GM19099 (cell line): ENCODE data around the gene SPTBN1.

Source experiments
- POLR2A ChIP-seq: IDR thresholded peaks from 3 replicates; pipeline ENCODE4 v1.6.1; 2011; ENCODE audit warnings: low read depth; ENCODE audit not compliant: insufficient read length; ENCODE audit errors: extremely low read depth

SPTBN1 gene

DNA sequence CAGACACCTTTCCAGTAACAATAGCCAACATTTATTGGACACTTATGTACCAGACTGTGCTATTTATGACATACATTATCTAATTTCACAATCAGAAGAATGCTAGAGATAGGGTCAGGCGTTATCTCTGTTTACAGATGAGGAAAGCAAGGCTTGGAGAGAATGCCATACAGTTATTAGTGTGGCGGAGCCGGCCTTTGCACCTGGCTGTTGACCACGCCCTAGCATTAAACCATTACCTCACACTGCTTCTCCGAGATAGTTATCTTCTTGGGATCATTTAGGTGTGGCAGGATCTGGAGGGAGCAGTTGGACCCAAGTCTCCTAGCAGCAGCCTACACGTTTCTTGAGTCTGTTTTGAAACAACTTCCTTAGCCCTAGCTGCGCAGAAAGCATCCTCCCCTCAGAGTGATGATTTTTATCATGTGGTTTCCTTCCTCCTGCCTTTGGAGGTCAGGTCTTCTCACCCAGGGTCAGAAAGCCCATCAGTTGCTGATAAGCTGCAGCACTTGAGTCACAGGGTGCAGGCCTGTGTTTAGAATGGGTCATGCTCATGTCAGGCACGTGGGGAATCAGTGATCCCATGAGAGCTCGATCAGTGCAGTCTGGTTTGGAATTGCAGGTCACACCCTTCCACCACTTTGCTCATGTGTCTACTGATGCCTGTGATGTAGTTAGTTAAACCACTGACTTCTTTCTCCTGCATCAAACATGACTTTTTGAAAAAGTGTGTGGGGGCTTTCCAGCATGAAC is 118.2 kb downstream of the SPTBN1 start:
- TF ChIP-seq POLR2A = no peak

DNA sequence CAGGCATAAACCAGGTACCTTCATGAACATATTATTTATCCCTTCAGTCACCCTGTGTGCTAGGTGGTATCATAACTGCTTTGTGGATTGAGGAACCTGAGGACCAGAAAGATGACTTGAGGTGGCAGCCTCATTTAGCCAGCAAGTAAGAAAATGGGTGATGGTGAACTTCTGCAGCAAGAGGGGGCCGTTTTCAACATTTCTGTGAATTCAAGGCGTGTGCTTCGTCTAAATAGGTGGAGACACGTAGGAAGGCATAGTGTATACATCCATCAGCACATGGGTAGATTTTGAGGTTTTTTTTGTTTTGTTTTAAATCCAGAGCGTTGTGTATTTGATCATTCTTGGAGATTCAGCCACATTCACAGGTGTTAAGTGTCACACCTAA is 118.7 kb downstream of the SPTBN1 start:
- no peak for TF ChIP-seq POLR2A

DNA sequence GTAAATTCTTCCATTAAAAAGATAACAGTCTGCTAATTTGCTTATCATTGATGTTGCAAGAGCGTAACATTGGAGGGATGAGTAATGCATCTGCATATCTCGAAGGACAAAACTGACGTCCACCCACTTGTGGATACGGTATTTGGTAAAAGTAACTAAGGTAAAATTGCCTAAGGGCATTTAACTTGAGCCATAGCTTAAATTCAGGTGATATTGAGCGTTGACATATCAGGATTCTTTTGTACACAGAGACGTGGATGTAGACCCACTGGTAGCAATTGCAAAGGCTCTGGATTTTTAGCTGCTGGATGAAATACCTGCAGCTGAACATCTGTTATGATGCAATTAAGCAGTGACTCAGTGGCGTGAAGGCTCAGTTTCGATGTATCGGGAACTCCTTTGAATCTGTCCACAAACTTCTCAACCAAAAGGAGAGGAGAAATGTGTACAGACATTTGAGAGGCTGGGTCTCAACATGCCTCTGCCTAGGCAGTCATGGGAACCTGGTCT is 119.3 kb downstream of the SPTBN1 start:
- TF ChIP-seq POLR2A = no peak

DNA sequence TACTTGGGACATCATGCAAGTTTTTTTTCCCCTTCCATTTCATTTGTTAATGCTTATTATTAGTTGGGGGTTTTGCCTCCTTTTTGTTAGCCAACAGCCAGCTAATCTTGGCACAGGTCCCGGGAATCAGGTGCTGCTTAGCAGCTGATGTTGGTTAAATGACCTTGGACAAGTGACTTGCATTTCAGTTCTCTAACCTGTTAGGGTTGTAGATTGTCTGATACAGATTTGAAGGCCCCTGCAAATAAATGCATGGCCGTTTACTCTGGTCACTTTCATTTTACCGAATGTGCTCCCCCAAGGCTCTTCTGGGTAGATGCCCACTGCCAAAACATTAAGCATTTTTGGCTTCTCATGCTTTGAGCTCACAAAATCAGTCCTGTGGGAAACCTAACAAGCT is 120.9 kb downstream of the SPTBN1 start:
- TF ChIP-seq POLR2A = no peak

DNA sequence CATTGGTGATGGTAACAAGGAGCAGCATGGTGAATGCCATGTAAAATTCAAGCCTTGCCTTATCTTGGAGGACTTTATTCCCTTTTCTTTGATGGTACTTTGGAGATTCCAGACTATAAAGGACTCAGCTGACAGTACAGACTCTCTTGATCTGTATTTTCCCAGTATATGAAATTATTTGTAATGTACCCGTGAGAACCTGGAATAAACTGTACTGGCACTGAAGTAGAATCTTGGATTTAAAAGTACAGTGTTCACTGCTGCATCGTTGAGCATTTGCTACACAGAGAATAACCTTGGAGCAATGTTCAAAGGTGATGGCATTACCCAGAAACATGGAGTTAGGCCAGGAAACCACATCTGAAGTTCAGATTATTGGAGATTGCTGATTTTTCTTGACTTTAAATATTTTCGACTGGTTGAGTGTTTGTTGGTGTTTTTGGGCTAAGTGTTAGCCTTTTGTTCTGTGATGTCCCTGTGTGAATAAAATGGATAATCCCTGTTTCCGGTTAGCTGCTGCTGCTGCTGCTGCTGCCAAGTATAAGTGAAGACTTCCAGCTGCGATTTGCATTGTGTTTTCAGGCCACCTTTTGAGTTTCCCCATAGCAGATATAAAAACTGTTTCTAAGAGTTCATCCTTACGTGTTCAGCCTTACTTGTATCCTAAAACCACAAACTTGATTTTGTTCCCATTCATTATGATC is 122.0 kb downstream of the SPTBN1 start:
- no peak for TF ChIP-seq POLR2A

DNA sequence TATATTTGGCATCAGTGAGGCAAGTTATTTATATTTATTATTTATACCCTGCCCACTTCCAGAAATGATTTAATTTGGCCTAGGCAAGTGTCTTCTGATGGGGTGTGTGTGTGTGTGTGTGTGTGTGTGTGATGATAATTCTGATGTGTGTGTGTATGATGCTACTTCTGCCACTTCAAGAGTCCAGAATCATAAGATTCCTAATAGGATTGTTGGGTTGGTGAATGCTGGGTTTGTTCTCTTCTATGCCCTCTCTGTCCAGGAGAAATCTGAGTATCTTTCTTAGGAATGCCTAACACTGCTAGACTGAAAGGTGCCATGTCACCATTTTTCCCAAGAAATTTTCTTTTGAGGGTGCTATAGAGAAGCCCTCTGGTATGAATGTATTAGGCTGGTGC is 122.5 kb downstream of the SPTBN1 start:
- no peak for TF ChIP-seq POLR2A

DNA sequence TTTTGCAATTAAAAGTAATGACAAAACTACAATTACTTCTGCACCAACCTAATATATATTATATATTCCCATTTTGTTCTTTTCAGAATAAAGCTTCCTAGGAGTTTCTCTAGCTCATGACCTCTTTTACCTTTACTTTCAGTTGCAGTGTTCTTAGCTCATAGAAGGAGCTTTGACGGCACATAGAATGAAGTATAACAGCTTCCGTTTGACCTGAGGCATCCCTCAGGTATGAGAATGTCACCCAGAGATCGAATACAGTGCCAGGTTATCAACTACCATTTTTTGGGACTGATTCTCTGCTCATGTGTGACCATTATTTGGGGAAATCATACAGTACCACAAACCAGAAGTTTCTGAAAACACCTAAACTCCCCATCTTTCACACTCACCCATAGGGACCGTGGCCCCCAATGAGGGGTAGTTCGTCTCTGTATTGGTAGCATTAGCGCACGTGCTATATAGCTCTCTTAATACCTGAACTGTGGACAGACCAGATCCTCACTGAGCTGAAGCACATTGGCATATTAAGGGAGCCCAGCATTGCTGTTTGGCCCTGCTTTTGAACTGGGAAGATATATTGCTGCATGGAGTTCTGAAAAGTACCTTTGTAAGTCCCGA is 123.0 kb downstream of the SPTBN1 start:
- no peak for TF ChIP-seq POLR2A

DNA sequence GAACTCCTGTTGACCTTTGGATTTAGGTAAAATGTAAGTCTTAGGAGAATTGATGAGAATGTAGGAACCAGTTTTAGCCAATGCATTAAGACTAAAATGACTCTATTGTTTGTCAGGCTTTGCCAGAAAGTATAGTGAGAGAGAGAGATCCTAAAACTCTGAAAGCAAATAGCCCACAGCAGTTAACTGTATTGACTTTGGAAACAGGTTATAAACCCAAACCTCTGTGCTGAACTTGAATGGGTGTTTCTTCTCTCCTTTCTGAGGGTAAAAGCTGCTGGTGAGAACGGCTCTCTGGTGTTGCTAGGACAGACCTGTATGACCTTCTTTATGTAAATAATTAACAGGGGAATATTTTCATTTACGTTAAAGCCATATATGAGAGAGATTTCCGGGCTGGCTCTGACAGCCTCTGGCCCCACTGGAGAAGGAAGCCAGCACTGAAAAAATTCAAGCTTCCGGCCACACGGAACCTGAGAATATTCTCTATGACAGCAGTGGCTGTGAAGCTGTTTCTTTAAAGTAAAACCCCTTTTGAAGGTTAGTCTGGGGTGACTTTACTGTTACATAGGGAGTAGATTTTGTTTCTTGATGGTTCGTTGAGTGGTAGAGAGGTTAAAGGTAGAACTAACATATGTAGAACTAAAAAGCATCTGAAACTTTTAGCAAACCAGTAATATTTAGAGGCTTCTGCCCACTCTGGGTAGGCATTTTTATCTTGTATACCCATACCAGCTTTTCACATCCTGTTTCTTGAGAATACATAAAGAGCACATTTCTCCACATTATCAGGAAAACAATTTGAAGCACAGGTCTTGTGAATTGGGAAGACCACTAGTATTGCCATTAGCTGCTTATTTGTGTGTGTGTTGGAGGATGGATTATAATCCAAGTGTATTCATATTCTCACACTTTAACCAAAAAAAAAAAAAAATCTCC is 123.8 kb downstream of the SPTBN1 start:
- peak; percentile 32 for TF ChIP-seq POLR2A

DNA sequence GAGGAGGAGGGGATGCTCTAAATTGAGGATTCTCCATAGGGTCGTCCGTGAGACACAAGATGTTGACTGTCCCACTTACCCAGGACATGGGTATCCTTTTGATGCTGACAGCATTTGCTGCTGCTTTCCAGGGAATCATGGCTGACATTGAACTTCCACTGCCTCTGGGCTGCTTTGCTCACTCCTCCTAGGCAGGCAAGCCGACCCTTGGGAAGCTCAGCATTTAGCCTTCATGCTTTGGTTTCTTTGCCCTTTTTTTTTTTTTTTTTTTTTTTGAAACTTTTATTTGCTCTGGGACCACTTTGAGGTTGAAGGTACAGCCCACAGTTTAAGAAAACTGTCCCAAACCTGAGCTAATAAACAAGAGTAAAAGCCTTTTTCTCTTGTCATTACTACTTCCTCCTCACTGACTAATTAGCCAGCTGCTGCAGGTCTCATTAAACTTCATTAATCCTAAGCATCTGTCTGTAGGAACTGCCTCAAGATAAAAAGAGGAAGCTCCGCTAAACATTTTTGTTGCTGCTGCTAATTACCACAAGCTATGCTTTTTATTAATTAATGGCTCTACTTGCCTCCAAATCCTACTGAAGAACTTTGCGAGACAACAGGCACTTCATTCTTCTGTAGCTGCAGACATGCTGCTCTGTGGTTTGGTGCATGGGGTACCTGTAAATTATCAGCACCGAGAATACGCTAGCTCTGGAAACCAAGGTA is 125.4 kb downstream of the SPTBN1 start:
- TF ChIP-seq POLR2A = no peak

DNA sequence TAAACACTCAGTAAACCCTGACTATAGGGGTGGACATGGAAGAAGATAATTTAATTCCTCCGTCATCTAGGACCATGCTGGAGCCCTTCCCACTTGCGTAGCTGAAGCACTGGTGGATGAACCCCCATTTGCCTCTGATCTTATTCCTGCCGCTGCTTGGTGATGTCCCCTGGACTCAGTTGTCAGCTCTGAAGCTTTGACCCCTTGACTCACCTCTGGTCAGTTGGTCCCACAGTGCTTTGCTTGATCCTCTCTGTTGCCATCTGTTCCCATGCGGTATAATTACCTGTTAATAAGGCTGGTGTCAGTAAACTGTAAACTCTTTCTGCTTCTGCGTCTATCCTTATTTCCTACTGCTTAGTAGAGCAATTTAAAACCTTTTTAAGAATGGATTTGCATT is 126.9 kb downstream of the SPTBN1 start:
- TF ChIP-seq POLR2A = no peak

DNA sequence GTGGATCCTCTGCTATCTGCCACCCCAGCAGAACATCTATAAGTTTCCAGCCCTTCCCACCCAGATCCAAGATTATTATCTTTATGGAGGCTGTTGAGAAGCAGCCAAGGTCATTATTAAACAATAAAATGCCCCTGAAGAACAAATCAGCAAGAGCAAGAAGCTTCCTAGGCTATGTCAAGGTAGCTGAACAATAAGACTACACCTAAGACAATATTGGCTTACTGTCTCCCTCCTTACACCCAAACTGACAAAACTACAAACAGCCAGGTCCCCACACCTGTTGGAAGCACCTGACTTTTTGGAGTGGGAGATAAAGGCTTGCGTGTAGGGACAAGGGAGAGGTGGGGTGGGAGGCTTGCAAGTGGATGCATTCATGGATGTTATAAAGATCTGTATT is 128.5 kb downstream of the SPTBN1 start:
- TF ChIP-seq POLR2A = no peak

DNA sequence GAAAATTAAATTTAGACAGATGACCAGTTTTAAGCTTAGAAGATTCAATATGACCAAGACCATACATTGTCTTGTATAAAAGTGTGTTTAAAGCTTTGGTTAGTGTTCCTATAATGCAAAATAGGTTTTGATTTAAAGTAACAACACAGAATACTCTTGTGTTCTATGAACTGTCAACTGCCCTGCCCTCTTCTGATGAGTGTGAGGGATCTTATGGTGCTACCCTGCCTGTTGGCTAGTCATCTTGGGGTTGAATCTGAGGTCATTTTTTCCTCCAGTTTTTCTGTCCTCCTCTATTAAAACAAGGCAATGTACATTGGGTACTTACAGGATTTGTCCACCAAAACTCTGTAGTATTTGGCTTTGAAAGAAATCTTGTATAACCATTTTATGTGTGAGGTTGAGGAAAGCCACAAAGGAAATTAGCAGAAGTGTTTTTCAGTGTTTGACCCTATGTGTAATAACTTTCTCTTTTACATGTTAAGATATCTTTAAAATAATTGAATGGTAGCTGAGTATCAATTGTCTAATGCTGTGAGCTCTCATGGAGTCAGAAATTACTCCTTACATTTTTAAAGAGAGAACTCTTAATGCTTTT is 129.1 kb downstream of the SPTBN1 start:
- TF ChIP-seq POLR2A = no peak

DNA sequence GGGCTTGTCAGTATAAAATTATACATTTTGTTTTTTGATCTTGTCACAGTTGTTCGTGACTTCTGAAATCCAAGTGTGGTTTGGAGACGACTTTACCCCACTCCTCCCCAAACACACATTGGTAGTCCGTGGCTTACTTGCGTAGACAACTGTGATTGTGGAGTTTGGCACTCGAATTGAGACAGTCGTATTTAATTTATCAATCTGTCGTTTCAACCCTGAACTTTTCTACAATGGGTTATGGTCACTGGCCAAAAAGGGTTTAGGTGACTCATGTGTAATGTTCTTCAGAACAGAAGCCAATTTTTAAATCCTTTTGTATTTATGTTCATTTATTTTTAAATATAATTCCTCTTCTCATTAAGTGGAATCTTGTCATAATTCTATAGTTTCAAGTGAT is 129.9 kb downstream of the SPTBN1 start:
- no peak for TF ChIP-seq POLR2A

DNA sequence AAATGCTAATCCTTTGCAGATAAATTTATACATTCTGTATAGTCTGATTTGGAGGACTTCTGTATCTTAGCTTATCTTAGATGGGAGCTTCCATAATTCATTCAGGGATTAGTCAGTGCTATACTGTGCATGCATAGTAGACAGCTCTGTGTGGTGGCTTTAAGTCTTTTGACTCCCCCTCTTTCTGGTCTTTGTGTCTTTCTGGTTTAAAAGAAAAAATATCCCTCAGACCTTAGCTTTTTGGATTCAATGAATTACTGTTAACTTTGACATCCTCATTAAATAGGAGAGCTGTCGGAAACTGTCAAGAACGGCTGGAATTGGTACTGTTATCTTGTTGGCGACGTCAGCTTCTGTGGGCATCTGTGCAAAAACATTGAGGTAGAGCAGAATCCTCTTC is 130.4 kb downstream of the SPTBN1 start:
- TF ChIP-seq POLR2A = no peak
